GM18505 (cell line): Measurements from ENCODE around the gene SYPL2.
"Not testable (repeated sequence)": the region's sequence is repeated elsewhere in the genome, so short reads cannot be mapped to it uniquely, and the experiment has no call there.

Experiments used
- ATAC-seq: cut with Tn5 transposase; IDR thresholded peaks from one replicate; pipeline ENCODE4 v1.9.1; 2021; ENCODE audit not compliant: unreplicated experiment
- POLR2A ChIP-seq: IDR thresholded peaks from 4 replicates; pipeline ENCODE4 v1.6.1; 2011; ENCODE audit warnings: borderline replicate concordance; ENCODE audit not compliant: insufficient read depth, insufficient read length; ENCODE audit errors: extremely low read depth

SYPL2 gene

GRCh38 chr1:109447524-109447923 is 18.8 kb upstream of the SYPL2 start:
- TF ChIP-seq POLR2A: no peak

GRCh38 chr1:109454497-109455133 is 11.7 kb upstream of the SYPL2 start:
- no peak for ATAC-seq
- TF ChIP-seq POLR2A: no peak

More at GRCh38 chr1:109447524-109447923, 18.8 kb upstream of the SYPL2 start:
- no peak for ATAC-seq

- no peak for TF ChIP-seq POLR2A
- no peak for ATAC-seq
Measured at GRCh38 chr1:109457819-109458218, 8.5 kb upstream of the SYPL2 start.

- no peak for ATAC-seq
- no peak for TF ChIP-seq POLR2A
Measured at GRCh38 chr1:109466125-109466451, 258 bp upstream of the SYPL2 start.

- no peak for ATAC-seq
- no peak for TF ChIP-seq POLR2A
Measured at GRCh38 chr1:109467301-109467777, 993 bp downstream of the SYPL2 start.

- no peak for TF ChIP-seq POLR2A
- no peak for ATAC-seq
Measured at GRCh38 chr1:109468061-109468460, 1.7 kb downstream of the SYPL2 start.

- no peak for ATAC-seq
- no peak for TF ChIP-seq POLR2A
Measured at GRCh38 chr1:109468903-109469302, 2.6 kb downstream of the SYPL2 start.

- no peak for TF ChIP-seq POLR2A
- ATAC-seq: no peak
Measured at GRCh38 chr1:109470245-109470644, 3.9 kb downstream of the SYPL2 start.

- no peak for TF ChIP-seq POLR2A
- ATAC-seq: no peak
Measured at GRCh38 chr1:109472779-109473178, 6.4 kb downstream of the SYPL2 start.

- ATAC-seq: not testable (repeated sequence)
Measured at GRCh38 chr1:109473284-109474057, 7.1 kb downstream of the SYPL2 start.

GRCh38 chr1:109474697-109475096 is 8.4 kb downstream of the SYPL2 start:
- TF ChIP-seq POLR2A: no peak

GRCh38 chr1:109475261-109475660 is 8.9 kb downstream of the SYPL2 start:
- TF ChIP-seq POLR2A: no peak

More at GRCh38 chr1:109474697-109475096, 8.4 kb downstream of the SYPL2 start:
- no peak for ATAC-seq

GRCh38 chr1:109476825-109477224 is 10.5 kb downstream of the SYPL2 start:
- ATAC-seq: no peak
- TF ChIP-seq POLR2A: no peak

More at GRCh38 chr1:109475261-109475660, 8.9 kb downstream of the SYPL2 start:
- ATAC-seq: no peak

- no peak for ATAC-seq
- no peak for TF ChIP-seq POLR2A
Measured at GRCh38 chr1:109477821-109478220, 11.5 kb downstream of the SYPL2 start.

- ATAC-seq: no peak
- TF ChIP-seq POLR2A: no peak
Measured at GRCh38 chr1:109478806-109479205, 12.5 kb downstream of the SYPL2 start.

- ATAC-seq: no peak
- TF ChIP-seq POLR2A: no peak
Measured at GRCh38 chr1:109479311-109479710, 13.0 kb downstream of the SYPL2 start.
